Upper lobe of left lung (tissue), 4 donors: ENCODE data around the gene SELENON.

Source experiments
- CTCF ChIP-seq, 6 experiments: fragments of 450-650 bp in 4 of 6; fragments of 200-600 bp in 2 of 6; sonication (generic) in 2 of 6; IDR thresholded peaks; one replicate each; pipeline ENCODE4 v1.5.1; 2016 to 2019; ENCODE audit warnings: antibody characterized with exemption in 6 of 6
- POLR2A ChIP-seq, 4 donors: fragments of 450-650 bp; IDR thresholded peaks; one replicate each; pipeline ENCODE4 v1.5.1; 2016 to 2017; ENCODE audit warnings: antibody characterized with exemption in 4 of 4, mild to moderate bottlenecking in 2 of 4

GRCh38 chr1:25767437-25767770 is 32.6 kb upstream of the SELENON start:
- TF ChIP-seq POLR2A (IDR thresholded peaks at IDR 0.05): no peak
- TF ChIP-seq CTCF (IDR thresholded peaks at IDR 0.05): no peak
